H1 (cell line): ENCODE data around the gene CUL4B. TPM values are rescaled to one million over a fixed set of nuclear protein-coding genes. Genes with fewer than 3 reads are reported as not detected.
A peak's percentile ranks its signal among the peaks of the same experiment; 100 is the strongest.

ENCODE experiments used
- CTCF ChIA-PET: fragments of 300-600 bp; sonication (Branson Sonifier 250); formaldehyde crosslinking; loops from one replicate; lab custom pipeline; 2021; ENCODE audit not compliant: partially characterized antibody; lab: Charles Lee
- POLR2A ChIA-PET: fragments of 300-600 bp; sonication (Branson Sonifier 250); formaldehyde crosslinking; loops from one replicate; lab custom pipeline; 2021; ENCODE audit warnings: inconsistent platforms; ENCODE audit not compliant: partially characterized antibody; lab: Charles Lee
- DNase-seq, 2 experiments: peaks; one replicate each; pipeline versions ENCODE4 v3.0.0 to v3.0.0-alpha.2; 2010 to 2022; ENCODE audit warnings: low spot score in 2 of 2, low read depth in 1 of 2, mixed read lengths in 1 of 2
- FAIRE-seq: peaks from 2 replicates; lab custom pipeline; 2011; peaks lifted over from hg19 to GRCh38; lab: Jason Lieb, UNC
- H2AFZ ChIP-seq: 2 replicates; pipeline ENCODE4 v1.8.1; 2012; ENCODE audit warnings: low read length, inconsistent platforms
- H2AK5ac ChIP-seq: 2 replicates; pipeline ENCODE4 v1.6.1; 2013; ENCODE audit warnings: low read depth, low read length
- H2BK120ac ChIP-seq: replicated peaks from 2 replicates; pipeline ENCODE3; 2013; ENCODE audit warnings: low read depth, low read length, inconsistent platforms
- H2BK12ac ChIP-seq: 2 replicates; pipeline ENCODE4 v1.6.1; 2013; ENCODE audit warnings: low read depth, low read length
- H2BK15ac ChIP-seq: 2 replicates; pipeline ENCODE4 v1.6.1; 2013; ENCODE audit warnings: low read length
- H2BK20ac ChIP-seq: 2 replicates; pipeline ENCODE4 v1.6.1; 2013; ENCODE audit warnings: low read length
- H2BK5ac ChIP-seq: 2 replicates; pipeline ENCODE4 v1.6.1; 2013; ENCODE audit warnings: low read depth, low read length
- H3K14ac ChIP-seq: 2 replicates; pipeline ENCODE4 v1.6.1; 2013; ENCODE audit warnings: inconsistent platforms; ENCODE audit not compliant: insufficient read length
- H3K18ac ChIP-seq: 2 replicates; pipeline ENCODE4 v1.6.1; 2013; ENCODE audit warnings: low read length; ENCODE audit errors: extremely low read depth
- H3K23ac ChIP-seq: 2 replicates; pipeline ENCODE4 v1.6.1; 2013; ENCODE audit warnings: inconsistent platforms; ENCODE audit not compliant: insufficient read length
- H3K23me2 ChIP-seq: 2 replicates; pipeline ENCODE4 v1.6.1; 2013; ENCODE audit warnings: low read depth, low read length
- H3K27ac ChIP-seq: 2 replicates; pipeline ENCODE4 v1.6.1; 2011; ENCODE audit warnings: low read depth, low read length, inconsistent platforms
- H3K27me3 ChIP-seq, 4 experiments: replicated peaks in 1 of 4; 1 replicate in 1 of 4; 2 replicates in 3 of 4; pipeline versions ENCODE4 v1.6.1 to v1.8.1; 2011 to 2013; ENCODE audit warnings: low read length in 3 of 4, mild to moderate bottlenecking in 3 of 4, inconsistent platforms in 2 of 4, mixed read lengths in 2 of 4, moderate library complexity in 1 of 4; ENCODE audit not compliant: control insufficient read depth in 3 of 4, insufficient read depth in 3 of 4; ENCODE audit errors: extremely low read depth in 1 of 4
- H3K36me3 ChIP-seq, 4 experiments: 2 replicates each; pipeline versions ENCODE4 v1.6.1 to v1.8.1; 2011 to 2013; ENCODE audit warnings: mild to moderate bottlenecking in 4 of 4, low read length in 3 of 4, moderate library complexity in 2 of 4, control low read depth in 1 of 4, inconsistent platforms in 1 of 4; ENCODE audit not compliant: insufficient read depth in 4 of 4, control insufficient read depth in 2 of 4
- H3K4ac ChIP-seq: replicated peaks from 2 replicates; pipeline ENCODE3; 2013; ENCODE audit warnings: low read length, low read depth, mixed read lengths, inconsistent platforms; ENCODE audit not compliant: insufficient read length
- H3K4me1 ChIP-seq, 4 experiments: replicated peaks in 1 of 4; 1 replicate in 1 of 4; 2 replicates in 3 of 4; pipeline versions ENCODE4 v1.6.1 to v1.8.1; 2011 to 2013; ENCODE audit warnings: low read length in 3 of 4, inconsistent platforms in 2 of 4, mixed read lengths in 1 of 4; ENCODE audit not compliant: insufficient read depth in 4 of 4, control insufficient read depth in 3 of 4
- H3K4me2 ChIP-seq, 2 experiments: 2 replicates each; pipeline versions ENCODE4 v1.6.1 to v1.8.1; 2011 to 2013; ENCODE audit warnings: low read depth in 2 of 2, low read length in 2 of 2, control low read depth in 1 of 2, inconsistent platforms in 1 of 2, mild to moderate bottlenecking in 1 of 2; ENCODE audit not compliant: insufficient read depth in 1 of 2
- H3K4me3 ChIP-seq, 4 experiments: fragments of 200-600, 300-600 bp in 1 of 4; sonication (generic), shearing (Covaris generic), sonication (Bioruptor Twin) in 1 of 4; 2 replicates each; pipeline versions ENCODE4 v1.5.1 to v1.8.1; 2011 to 2016; ENCODE audit warnings: low read length in 4 of 4, low read depth in 3 of 4, control low read depth in 2 of 4, inconsistent platforms in 2 of 4, mild to moderate bottlenecking in 2 of 4, mixed read lengths in 1 of 4, moderate library complexity in 1 of 4; ENCODE audit not compliant: insufficient read depth in 2 of 4; ENCODE audit errors: extremely low read depth in 1 of 4
- H3K56ac ChIP-seq: replicated peaks from 2 replicates; pipeline ENCODE3; 2013; ENCODE audit warnings: low read depth, mild to moderate bottlenecking, mixed read lengths, low read length, inconsistent platforms; ENCODE audit not compliant: insufficient read length
- H3K79me1 ChIP-seq: 2 replicates; pipeline ENCODE4 v1.6.1; 2013; ENCODE audit warnings: low read depth, low read length, control low read depth
- H3K79me2 ChIP-seq, 2 experiments: 2 replicates each; pipeline versions ENCODE4 v1.6.1 to v1.8.1; 2012 to 2013; ENCODE audit warnings: low read length in 2 of 2, mild to moderate bottlenecking in 2 of 2, inconsistent platforms in 1 of 2; ENCODE audit not compliant: insufficient read depth in 2 of 2, control insufficient read depth in 1 of 2
- H3K9ac ChIP-seq, 4 experiments: replicated peaks in 1 of 4; 1 replicate in 1 of 4; 2 replicates in 3 of 4; pipeline versions ENCODE4 v1.6.1 to v1.8.1; 2011 to 2013; ENCODE audit warnings: low read depth in 3 of 4, low read length in 3 of 4, control low read depth in 2 of 4, mild to moderate bottlenecking in 2 of 4, moderate library complexity in 2 of 4, inconsistent platforms in 1 of 4; ENCODE audit errors: extremely low read depth in 1 of 4
- H3K9me3 ChIP-seq, 2 experiments: 2 replicates each; pipeline versions ENCODE4 v1.6.1 to v1.8.1; 2012 to 2013; ENCODE audit warnings: mild to moderate bottlenecking in 2 of 2, moderate library complexity in 2 of 2, control low read depth in 1 of 2, inconsistent platforms in 1 of 2, low read depth in 1 of 2, low read length in 1 of 2, mixed read lengths in 1 of 2; ENCODE audit not compliant: insufficient read depth in 2 of 2
- H4K20me1 ChIP-seq, 2 experiments: replicated peaks in 1 of 2; 2 replicates each; pipeline versions ENCODE3 to v1.8.1; 2011 to 2013; ENCODE audit warnings: inconsistent platforms in 2 of 2, low read length in 2 of 2, mild to moderate bottlenecking in 1 of 2; ENCODE audit not compliant: insufficient read depth in 2 of 2, control insufficient read depth in 1 of 2
- H4K5ac ChIP-seq: 2 replicates; pipeline ENCODE4 v1.6.1; 2013; ENCODE audit warnings: low read length, low read depth, mixed read lengths, inconsistent platforms; ENCODE audit not compliant: insufficient read length
- H4K8ac ChIP-seq: 2 replicates; pipeline ENCODE4 v1.8.0; 2013; ENCODE audit warnings: mild to moderate bottlenecking, moderate library complexity, low read length, inconsistent platforms; ENCODE audit not compliant: insufficient read depth; ENCODE audit errors: extremely low read depth
- H4K91ac ChIP-seq: replicated peaks from 2 replicates; pipeline ENCODE3; 2013; ENCODE audit warnings: low read length, mixed read lengths, inconsistent platforms; ENCODE audit not compliant: insufficient read length
- MAFK ChIP-seq: IDR thresholded peaks from 2 replicates; pipeline ENCODE4 v1.6.1; 2012; ENCODE audit warnings: low read depth, mild to moderate bottlenecking, improper control_type of control experiment, low read length
- SIN3A ChIP-seq, 2 experiments: IDR thresholded peaks in 1 of 2; conservative IDR thresholded peaks in 1 of 2; 2 replicates each; pipeline ENCODE4 v1.6.1; 2011 to 2012; ENCODE audit warnings: low read length in 2 of 2, improper control_type of control experiment in 1 of 2, low read depth in 1 of 2, mild to moderate bottlenecking in 1 of 2
- TAF1 ChIP-seq: IDR thresholded peaks from 2 replicates; pipeline ENCODE4 v1.6.1; 2011; ENCODE audit warnings: mild to moderate bottlenecking, low read depth, low read length
- WGBS, 2 experiments: shearing (Covaris generic) in 1 of 2; methylation state at CpG; one replicate each; pipeline versions ENCODE4 v1.1.6 to v1.1.7; 2013 to 2015; ENCODE audit warnings: low lambda C conversion rate in 2 of 2, mixed read lengths in 2 of 2, inconsistent platforms in 1 of 2, low coverage in 1 of 2, missing lambda C conversion rate in 1 of 2; ENCODE audit not compliant: insufficient replicate concordance in 2 of 2, insufficient coverage in 1 of 2, insufficient read length in 1 of 2; ENCODE audit errors: extremely low coverage in 1 of 2, missing lambda C conversion rate in 1 of 2; 5-methylcytosine and 5-hydroxymethylcytosine counted together
- polyA plus RNA-seq, 7 experiments: library from polyadenylated mRNA; depleted of rRNA in 3 of 7; stranded (reverse) in 5 of 7; unstranded in 2 of 7; fragments of >200 nt in 5 of 7; fragments of 200-250 nt in 2 of 7; gene quantifications; 1 replicate in 5 of 7; 2 replicates in 1 of 7; 4 replicates in 1 of 7; pipeline versions ENCODE4 v1.2.1 to v1.2.3, GENCODE V29; 2011 to 2013; ENCODE audit warnings: missing spikeins in 2 of 7, mixed read lengths in 2 of 7
- total RNA-seq: library from RNA; stranded (reverse); fragmentation: NEBNext Ultra II Directional; extraction: Animal tissue kit (Norgen Biotek cat#: 25700); gene quantifications from 2 replicates; pipeline ENCODE4 v1.2.1, GENCODE V29; 2021

CUL4B gene
- total and polyA plus RNA-seq, 2 of the 8 experiments (the other 6 are each of a cell fraction or from before 2014, with no cell fraction given) = 11.7 to 44.0 TPM

DNA sequence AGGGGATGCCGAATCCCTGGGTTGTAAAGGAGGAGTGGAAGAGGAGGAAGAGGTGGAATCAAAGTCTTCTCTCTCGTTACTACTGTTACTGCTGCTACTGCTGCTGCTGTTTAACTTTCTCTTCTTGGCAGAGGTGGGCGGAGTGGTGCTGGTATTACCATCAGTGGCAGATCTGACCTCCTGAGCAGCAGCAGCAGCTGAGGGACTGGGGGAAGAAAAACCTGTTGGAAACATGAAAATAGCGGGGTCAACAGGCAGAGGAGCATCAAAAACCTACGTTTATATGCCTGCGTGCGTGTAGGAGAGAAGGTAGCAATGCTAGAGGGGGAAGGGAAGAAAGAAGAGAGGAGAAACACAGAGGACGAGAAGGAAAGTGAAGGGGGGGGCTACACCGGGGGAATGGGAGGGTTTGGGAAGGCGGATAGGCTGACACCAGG lies 339 bp downstream of the CUL4B start:
- H2BK12ac ChIP-seq = peak overlapping the region; percentile 50; the same call in 1 of the 2 replicates
- H4K20me1 ChIP-seq = no peaks in the 10 kb centered on the region
- H4K8ac ChIP-seq = peak overlapping the region; percentile 51
- TF ChIP-seq TAF1 = peak; percentile 33; the same call in 1 of the 2 replicates
- TF ChIP-seq MAFK = no peak
- peak in 1 of 2 experiments; percentile 35; a peak in 1 of 4 replicates for TF ChIP-seq SIN3A (conservative IDR thresholded peaks at IDR 0.05 in 1 of 2, IDR thresholded peaks at IDR 0.05 in 1 of 2; ENCODE audit: low read depth in 1 of 2, low read length in 2 of 2)
- H2BK20ac ChIP-seq = no peak overlapping the region
- H3K56ac ChIP-seq = peak overlapping the region; percentile 46
- peak overlapping the region; percentile 71; the same call in 1 of the 2 replicates for H2BK5ac ChIP-seq
- no peaks in the 10 kb centered on the region; a peak in 2 of 7 replicates for H3K4me1 ChIP-seq
- peak overlapping the region; percentile 60; the same call in 1 of the 2 replicates for H3K18ac ChIP-seq
- no peaks in the 10 kb centered on the region for H3K79me1 ChIP-seq
- no peak overlapping the region for H4K91ac ChIP-seq
- peaks cover 6% of the 10 kb centered on the region; the same call in 1 of the 2 replicates for H3K23me2 ChIP-seq
- no peaks in the 10 kb centered on the region for H3K9me3 ChIP-seq
- peaks cover 0 to 17% (median 1%) of the 10 kb centered on the region in 4 experiments; a peak in 2 of 8 replicates for H3K36me3 ChIP-seq
- peak overlapping the region; percentile 72 for H4K5ac ChIP-seq
- no peak overlapping the region for H2BK15ac ChIP-seq
- ChIA-PET POLR2A (interaction anchor here (0.8 to 2.3 kb wide), 4 partner anchors 14 to 65 kb away, joined by 3 to 10 read pairs (median 4); partner anchors contain the start of gene MCTS1), CTCF (no interaction called here)
- H3K23ac ChIP-seq = no peak overlapping the region
- no peak overlapping the region for H2BK120ac ChIP-seq
- H2AFZ ChIP-seq = no peak overlapping the region
- FAIRE-seq (no peak), DNase-seq (no peak)
- H3K79me2 ChIP-seq = peaks cover 0 to 25% of the 10 kb centered on the region in 2 experiments; a peak in 2 of 4 replicates
- peak overlapping the region; percentile 77 for H3K27ac ChIP-seq
- H3K14ac ChIP-seq = no peak overlapping the region
- H3K4me2 ChIP-seq = peak overlapping the region; percentile 85 to 96
- H3K4me3 ChIP-seq = peak overlapping the region; percentile 71 to 95 (median 79)
- H3K9ac ChIP-seq = peak overlapping the region; percentile 38 to 83 (median 61)
- H2AK5ac ChIP-seq = no peak overlapping the region
- 4% methylated on average over 7 of the region's 10 CpGs; no CpG with 5 or more reads in 1 of the 2 experiments for WGBS, 2 experiments
- peak overlapping the region; percentile 69 for H3K4ac ChIP-seq
- H3K27me3 ChIP-seq = no peaks in the 10 kb centered on the region
